Measurements from ENCODE around the gene GINS3. TPM values are rescaled to one million over a fixed set of nuclear protein-coding genes. Genes with fewer than 3 reads are reported as not detected.

Gene GINS3
- total RNA-seq, 1 experiment from 2014 or later = 22.9 TPM

Small RNA genes lying within 50 kb of the gene (small RNA-seq; reads per million reads assigned to genes)
- not detected for gene RNU6-1110P
- not detected for gene RNU6-269P

Other genes starting within 250 kb of the GINS3 start
- gene CSNK2A2, start 194.4 kb upstream of the GINS3 start, total RNA-seq (2014; rRNA removed; shearing (Covaris generic)) = 19.1 and 25.4 TPM in 2 replicates
- not detected in 2 replicates for gene PRSS54, start 97.4 kb upstream of the GINS3 start, total RNA-seq (2014; rRNA removed; shearing (Covaris generic))
- gene NDRG4, start 107.7 kb downstream of the GINS3 start, total RNA-seq (2014; rRNA removed; shearing (Covaris generic)) = 4.6 and 8.8 TPM in 2 replicates
- 21.9 and 26.9 TPM in 2 replicates for gene SETD6, start 123.0 kb downstream of the GINS3 start, total RNA-seq (2014; rRNA removed; shearing (Covaris generic))
- 136 and 153 TPM in 2 replicates for gene CNOT1, start 237.4 kb downstream of the GINS3 start, total RNA-seq (2014; rRNA removed; shearing (Covaris generic))

Measured in HT1080 (cell line).